ENCODE measurements around the gene TSC22D2.

- no peak for TF ChIP-seq TAF1 (IDR thresholded peaks at IDR 0.05; ENCODE audit: low read depth)
- no peak for TF ChIP-seq EP300 (IDR thresholded peaks at IDR 0.05; ENCODE audit: borderline replicate concordance)
- TF ChIP-seq CREB1 (IDR thresholded peaks at IDR 0.05; ENCODE audit: low read depth): no peak
- TF ChIP-seq CEBPB (IDR thresholded peaks at IDR 0.05): no peak
- TF ChIP-seq REST (IDR thresholded peaks at IDR 0.05; ENCODE audit: low read depth): no peak
Measured at GRCh38 chr3:150372722-150373121, 35.4 kb upstream of the TSC22D2 start.
